Measurements from ENCODE around the gene B3GALT2. TPM values are rescaled to one million over a fixed set of nuclear protein-coding genes. Genes with fewer than 3 reads are reported as not detected.

B3GALT2 gene
- total RNA-seq, 1 experiment from 2014 or later = not detected

DNA sequence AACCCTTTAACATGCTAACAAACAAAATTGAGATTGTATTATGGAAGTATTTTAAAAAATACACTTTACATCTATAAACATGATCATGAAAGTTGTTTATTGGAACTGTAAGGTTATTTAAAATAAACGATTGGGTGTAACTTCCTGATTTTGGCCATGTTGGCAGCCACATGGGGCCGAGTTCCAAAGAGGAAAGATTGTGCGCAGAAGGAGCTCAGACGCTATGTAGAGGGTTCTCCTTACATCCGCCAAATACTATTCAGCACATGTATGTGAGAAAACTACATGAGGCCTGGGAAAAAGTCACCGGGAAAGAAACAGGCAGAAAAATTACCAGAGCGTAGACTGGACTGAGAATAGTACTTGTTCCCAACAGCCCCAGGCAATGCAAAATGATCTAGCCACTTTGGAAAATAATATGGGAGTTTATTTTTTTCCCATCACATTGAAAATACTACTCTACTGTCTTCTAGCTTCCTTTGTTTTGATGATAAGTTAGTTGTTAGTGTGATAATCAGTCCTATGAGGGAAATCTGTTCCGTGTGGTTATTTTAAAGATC is 35.7 kb upstream of the B3GALT2 start (continued):
- no peak for TF ChIP-seq SMAD3 (CRISPR knock-in tag; IDR thresholded peaks at IDR 0.05; ENCODE audit: borderline replicate concordance)
- TF ChIP-seq, protein P1, sequence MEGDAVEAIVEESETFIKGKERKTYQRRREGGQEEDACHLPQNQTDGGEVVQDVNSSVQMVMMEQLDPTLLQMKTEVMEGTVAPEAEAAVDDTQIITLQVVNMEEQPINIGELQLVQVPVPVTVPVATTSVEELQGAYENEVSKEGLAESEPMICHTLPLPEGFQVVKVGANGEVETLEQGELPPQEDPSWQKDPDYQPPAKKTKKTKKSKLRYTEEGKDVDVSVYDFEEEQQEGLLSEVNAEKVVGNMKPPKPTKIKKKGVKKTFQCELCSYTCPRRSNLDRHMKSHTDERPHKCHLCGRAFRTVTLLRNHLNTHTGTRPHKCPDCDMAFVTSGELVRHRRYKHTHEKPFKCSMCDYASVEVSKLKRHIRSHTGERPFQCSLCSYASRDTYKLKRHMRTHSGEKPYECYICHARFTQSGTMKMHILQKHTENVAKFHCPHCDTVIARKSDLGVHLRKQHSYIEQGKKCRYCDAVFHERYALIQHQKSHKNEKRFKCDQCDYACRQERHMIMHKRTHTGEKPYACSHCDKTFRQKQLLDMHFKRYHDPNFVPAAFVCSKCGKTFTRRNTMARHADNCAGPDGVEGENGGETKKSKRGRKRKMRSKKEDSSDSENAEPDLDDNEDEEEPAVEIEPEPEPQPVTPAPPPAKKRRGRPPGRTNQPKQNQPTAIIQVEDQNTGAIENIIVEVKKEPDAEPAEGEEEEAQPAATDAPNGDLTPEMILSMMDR (IDR thresholded peaks at IDR 0.05) = no peak

DNA sequence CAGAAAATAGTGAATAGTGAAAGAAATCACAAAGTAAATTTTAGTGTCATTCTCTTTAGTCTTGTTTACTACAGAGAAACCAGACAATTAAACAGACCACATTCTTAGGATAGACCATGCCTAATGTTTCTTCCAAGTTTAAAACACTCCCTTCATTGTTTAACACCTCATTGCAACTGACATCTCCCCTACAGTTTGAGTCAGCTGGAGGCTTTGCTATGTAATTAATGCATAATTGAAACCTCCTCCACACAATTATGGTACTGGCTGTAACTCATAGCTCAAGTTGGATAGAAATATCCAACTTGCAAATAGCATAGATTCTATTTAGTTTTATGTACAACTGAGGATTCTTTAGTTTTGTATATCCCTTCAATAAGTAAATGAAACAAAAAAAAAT is 35.2 kb upstream of the B3GALT2 start:
- Mint-ChIP-seq H3K9me3 (no peaks in the 10 kb centered on the region), H3K4me1 (peaks cover 42% of the 10 kb centered on the region), H3K36me3 (peaks cover 15% of the 10 kb centered on the region; the same call in 1 of the 2 replicates), H3K27me3 (ENCODE audit: low read depth) (no peaks in the 10 kb centered on the region), H3K27ac (no peak overlapping the region), H3K4me3 (no peak overlapping the region)
- ChIA-PET CTCF (no interaction called here), POLR2A (no interaction called here)
- ATAC-seq (no peak), DNase-seq (ENCODE audit: low spot score) (no peak)
- TF ChIP-seq CBFB (CRISPR knock-in tag; IDR thresholded peaks at IDR 0.05; ENCODE audit: low read depth) = no peak
- TF ChIP-seq JAZF1 (CRISPR knock-in tag; IDR thresholded peaks at IDR 0.05) = no peak
- no peak for TF ChIP-seq SMAD3 (CRISPR knock-in tag; IDR thresholded peaks at IDR 0.05; ENCODE audit: borderline replicate concordance)
- TF ChIP-seq ELF4 (CRISPR knock-in tag; IDR thresholded peaks at IDR 0.05; ENCODE audit: low read depth) = no peak
- TF ChIP-seq NFYB (CRISPR knock-in tag; conservative IDR thresholded peaks at IDR 0.05; ENCODE audit: low read depth) = no peak

DNA sequence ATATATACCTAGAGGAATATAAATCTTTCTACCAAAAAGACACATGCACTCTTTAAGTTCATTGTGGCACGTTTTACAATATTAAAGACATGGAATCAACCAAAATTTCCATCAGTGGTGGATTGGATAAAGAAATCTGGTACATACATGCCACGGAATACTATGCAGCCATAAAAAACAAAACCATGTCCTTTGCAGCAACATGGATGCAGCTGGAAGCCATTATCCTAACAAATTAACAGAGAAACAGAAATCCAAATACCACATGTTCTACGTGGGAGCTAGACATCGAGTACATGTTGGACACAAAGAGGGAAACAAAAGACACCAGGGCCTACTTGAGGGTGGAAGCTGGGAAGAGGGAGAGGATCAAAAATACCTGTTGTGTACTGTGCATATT is 33.0 kb upstream of the B3GALT2 start:
- peak overlapping the region; percentile 64; the same call in 1 of the 2 replicates for H3K27ac Mint-ChIP-seq
- TF ChIP-seq, protein P2, sequence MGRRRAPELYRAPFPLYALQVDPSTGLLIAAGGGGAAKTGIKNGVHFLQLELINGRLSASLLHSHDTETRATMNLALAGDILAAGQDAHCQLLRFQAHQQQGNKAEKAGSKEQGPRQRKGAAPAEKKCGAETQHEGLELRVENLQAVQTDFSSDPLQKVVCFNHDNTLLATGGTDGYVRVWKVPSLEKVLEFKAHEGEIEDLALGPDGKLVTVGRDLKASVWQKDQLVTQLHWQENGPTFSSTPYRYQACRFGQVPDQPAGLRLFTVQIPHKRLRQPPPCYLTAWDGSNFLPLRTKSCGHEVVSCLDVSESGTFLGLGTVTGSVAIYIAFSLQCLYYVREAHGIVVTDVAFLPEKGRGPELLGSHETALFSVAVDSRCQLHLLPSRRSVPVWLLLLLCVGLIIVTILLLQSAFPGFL (CRISPR knock-in tag; IDR thresholded peaks at IDR 0.05; ENCODE audit: borderline replicate concordance) = no peak
- TF ChIP-seq, protein P3, sequence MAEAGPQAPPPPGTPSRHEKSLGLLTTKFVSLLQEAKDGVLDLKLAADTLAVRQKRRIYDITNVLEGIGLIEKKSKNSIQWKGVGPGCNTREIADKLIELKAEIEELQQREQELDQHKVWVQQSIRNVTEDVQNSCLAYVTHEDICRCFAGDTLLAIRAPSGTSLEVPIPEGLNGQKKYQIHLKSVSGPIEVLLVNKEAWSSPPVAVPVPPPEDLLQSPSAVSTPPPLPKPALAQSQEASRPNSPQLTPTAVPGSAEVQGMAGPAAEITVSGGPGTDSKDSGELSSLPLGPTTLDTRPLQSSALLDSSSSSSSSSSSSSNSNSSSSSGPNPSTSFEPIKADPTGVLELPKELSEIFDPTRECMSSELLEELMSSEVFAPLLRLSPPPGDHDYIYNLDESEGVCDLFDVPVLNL (CRISPR knock-in tag; IDR thresholded peaks at IDR 0.05; ENCODE audit: borderline replicate concordance, low read depth) = no peak
- TF ChIP-seq, protein P4, sequence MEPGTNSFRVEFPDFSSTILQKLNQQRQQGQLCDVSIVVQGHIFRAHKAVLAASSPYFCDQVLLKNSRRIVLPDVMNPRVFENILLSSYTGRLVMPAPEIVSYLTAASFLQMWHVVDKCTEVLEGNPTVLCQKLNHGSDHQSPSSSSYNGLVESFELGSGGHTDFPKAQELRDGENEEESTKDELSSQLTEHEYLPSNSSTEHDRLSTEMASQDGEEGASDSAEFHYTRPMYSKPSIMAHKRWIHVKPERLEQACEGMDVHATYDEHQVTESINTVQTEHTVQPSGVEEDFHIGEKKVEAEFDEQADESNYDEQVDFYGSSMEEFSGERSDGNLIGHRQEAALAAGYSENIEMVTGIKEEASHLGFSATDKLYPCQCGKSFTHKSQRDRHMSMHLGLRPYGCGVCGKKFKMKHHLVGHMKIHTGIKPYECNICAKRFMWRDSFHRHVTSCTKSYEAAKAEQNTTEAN (CRISPR knock-in tag; IDR thresholded peaks at IDR 0.05) = no peak
- TF ChIP-seq ZNF416 (CRISPR knock-in tag; IDR thresholded peaks at IDR 0.05) (no peak), MXD4 (CRISPR knock-in tag; IDR thresholded peaks at IDR 0.05; ENCODE audit: borderline replicate concordance) (no peak), SMAD4 (CRISPR knock-in tag; IDR thresholded peaks at IDR 0.05) (no peak), ZNF317 (CRISPR knock-in tag; IDR thresholded peaks at IDR 0.05; ENCODE audit: borderline replicate concordance, low read depth) (no peak), ESRRA (CRISPR knock-in tag; IDR thresholded peaks at IDR 0.05; ENCODE audit: borderline replicate concordance) (no peak), CREM (CRISPR knock-in tag; IDR thresholded peaks at IDR 0.05) (no peak), HMGA2 (CRISPR knock-in tag; IDR thresholded peaks at IDR 0.05) (no peak)
- TF ChIP-seq, protein P5, sequence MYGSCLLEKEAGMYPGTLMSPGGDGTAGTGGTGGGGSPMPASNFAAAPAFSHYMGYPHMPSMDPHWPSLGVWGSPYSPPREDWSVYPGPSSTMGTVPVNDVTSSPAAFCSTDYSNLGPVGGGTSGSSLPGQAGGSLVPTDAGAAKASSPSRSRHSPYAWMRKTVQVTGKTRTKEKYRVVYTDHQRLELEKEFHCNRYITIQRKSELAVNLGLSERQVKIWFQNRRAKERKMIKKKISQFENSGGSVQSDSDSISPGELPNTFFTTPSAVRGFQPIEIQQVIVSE (CRISPR knock-in tag; IDR thresholded peaks at IDR 0.05; ENCODE audit: borderline replicate concordance) = no peak
- TF ChIP-seq, protein P6, sequence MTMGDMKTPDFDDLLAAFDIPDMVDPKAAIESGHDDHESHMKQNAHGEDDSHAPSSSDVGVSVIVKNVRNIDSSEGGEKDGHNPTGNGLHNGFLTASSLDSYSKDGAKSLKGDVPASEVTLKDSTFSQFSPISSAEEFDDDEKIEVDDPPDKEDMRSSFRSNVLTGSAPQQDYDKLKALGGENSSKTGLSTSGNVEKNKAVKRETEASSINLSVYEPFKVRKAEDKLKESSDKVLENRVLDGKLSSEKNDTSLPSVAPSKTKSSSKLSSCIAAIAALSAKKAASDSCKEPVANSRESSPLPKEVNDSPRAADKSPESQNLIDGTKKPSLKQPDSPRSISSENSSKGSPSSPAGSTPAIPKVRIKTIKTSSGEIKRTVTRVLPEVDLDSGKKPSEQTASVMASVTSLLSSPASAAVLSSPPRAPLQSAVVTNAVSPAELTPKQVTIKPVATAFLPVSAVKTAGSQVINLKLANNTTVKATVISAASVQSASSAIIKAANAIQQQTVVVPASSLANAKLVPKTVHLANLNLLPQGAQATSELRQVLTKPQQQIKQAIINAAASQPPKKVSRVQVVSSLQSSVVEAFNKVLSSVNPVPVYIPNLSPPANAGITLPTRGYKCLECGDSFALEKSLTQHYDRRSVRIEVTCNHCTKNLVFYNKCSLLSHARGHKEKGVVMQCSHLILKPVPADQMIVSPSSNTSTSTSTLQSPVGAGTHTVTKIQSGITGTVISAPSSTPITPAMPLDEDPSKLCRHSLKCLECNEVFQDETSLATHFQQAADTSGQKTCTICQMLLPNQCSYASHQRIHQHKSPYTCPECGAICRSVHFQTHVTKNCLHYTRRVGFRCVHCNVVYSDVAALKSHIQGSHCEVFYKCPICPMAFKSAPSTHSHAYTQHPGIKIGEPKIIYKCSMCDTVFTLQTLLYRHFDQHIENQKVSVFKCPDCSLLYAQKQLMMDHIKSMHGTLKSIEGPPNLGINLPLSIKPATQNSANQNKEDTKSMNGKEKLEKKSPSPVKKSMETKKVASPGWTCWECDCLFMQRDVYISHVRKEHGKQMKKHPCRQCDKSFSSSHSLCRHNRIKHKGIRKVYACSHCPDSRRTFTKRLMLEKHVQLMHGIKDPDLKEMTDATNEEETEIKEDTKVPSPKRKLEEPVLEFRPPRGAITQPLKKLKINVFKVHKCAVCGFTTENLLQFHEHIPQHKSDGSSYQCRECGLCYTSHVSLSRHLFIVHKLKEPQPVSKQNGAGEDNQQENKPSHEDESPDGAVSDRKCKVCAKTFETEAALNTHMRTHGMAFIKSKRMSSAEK (CRISPR knock-in tag; IDR thresholded peaks at IDR 0.05; ENCODE audit: borderline replicate concordance) = no peak
- TF ChIP-seq, protein P7, sequence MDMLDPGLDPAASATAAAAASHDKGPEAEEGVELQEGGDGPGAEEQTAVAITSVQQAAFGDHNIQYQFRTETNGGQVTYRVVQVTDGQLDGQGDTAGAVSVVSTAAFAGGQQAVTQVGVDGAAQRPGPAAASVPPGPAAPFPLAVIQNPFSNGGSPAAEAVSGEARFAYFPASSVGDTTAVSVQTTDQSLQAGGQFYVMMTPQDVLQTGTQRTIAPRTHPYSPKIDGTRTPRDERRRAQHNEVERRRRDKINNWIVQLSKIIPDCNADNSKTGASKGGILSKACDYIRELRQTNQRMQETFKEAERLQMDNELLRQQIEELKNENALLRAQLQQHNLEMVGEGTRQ (CRISPR knock-in tag; IDR thresholded peaks at IDR 0.05) = no peak
- TF ChIP-seq, protein P8, sequence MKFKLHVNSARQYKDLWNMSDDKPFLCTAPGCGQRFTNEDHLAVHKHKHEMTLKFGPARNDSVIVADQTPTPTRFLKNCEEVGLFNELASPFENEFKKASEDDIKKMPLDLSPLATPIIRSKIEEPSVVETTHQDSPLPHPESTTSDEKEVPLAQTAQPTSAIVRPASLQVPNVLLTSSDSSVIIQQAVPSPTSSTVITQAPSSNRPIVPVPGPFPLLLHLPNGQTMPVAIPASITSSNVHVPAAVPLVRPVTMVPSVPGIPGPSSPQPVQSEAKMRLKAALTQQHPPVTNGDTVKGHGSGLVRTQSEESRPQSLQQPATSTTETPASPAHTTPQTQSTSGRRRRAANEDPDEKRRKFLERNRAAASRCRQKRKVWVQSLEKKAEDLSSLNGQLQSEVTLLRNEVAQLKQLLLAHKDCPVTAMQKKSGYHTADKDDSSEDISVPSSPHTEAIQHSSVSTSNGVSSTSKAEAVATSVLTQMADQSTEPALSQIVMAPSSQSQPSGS (CRISPR knock-in tag; IDR thresholded peaks at IDR 0.05; ENCODE audit: borderline replicate concordance, low read depth) = no peak
- no peak overlapping the region for H3K4me3 Mint-ChIP-seq
- no peaks in the 10 kb centered on the region for H3K27me3 Mint-ChIP-seq (ENCODE audit: low read depth)
- CTCF ChIA-PET = no interaction called here
- H3K36me3 Mint-ChIP-seq = peaks cover 19% of the 10 kb centered on the region; the same call in 1 of the 2 replicates
- POLR2A ChIA-PET = no interaction called here
- ATAC-seq (no peak), DNase-seq (ENCODE audit: low spot score) (no peak)
- peaks cover 53% of the 10 kb centered on the region for H3K4me1 Mint-ChIP-seq
- H3K9me3 Mint-ChIP-seq = no peaks in the 10 kb centered on the region
